NOMO-1 treated with DMSO at 0.1 percent for 48 hours (cell line): ENCODE results near the gene SON.

Experiments
- DNase-seq: peaks from one replicate; lab custom pipeline; 2025; ENCODE audit not compliant: unreplicated experiment; lab: John Stamatoyannopoulos, UW

The SON gene

DNA sequence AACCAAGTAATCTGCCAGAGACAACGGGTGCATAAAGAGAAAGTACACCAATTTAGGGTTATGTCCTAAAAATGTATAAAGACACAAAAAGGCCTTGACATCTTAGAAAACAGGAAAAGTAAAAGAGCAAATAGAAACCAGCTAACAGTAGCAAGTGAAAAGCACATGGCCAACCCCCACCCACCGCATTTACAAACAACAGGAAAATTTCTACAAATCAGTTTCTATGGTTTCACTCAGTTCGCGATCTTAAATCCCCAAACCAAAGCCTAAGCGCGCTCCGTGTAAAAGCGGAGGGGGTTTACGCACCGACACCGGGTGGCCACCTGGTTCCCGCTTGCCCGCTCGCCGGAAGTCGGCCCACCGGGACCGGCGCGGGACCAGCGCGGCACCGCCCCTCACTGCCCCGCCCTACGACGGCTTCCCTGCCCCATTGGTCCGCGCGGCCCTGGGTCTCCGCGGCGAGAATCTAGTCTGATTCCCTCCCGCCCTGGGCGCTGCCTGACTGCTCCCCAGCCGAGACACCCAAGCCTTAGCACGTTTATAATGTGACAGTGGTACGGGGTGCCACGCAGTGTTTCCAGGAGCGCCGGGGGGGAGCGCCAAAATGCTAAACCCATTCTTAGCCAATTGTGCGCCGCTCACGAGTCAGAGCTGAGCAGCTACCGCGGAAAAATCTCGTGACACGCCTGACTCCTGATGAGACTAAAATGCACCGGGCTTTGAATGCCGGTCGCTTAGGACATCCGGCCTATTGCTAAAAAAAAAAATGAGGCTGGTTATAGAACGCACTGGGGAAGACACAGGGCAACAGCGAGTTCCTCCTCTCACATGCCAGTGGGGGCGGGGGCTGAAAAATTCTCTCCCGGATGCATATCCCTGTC is 840 bp upstream of the SON start, which contains the start of gene GART:
Gene GART (minus strand): TSS at position 362 of the 884 bp plus-strand sequence. CDS start 2,802 bp downstream, outside the sequence.
- peak; percentile 74 for DNase-seq

DNA sequence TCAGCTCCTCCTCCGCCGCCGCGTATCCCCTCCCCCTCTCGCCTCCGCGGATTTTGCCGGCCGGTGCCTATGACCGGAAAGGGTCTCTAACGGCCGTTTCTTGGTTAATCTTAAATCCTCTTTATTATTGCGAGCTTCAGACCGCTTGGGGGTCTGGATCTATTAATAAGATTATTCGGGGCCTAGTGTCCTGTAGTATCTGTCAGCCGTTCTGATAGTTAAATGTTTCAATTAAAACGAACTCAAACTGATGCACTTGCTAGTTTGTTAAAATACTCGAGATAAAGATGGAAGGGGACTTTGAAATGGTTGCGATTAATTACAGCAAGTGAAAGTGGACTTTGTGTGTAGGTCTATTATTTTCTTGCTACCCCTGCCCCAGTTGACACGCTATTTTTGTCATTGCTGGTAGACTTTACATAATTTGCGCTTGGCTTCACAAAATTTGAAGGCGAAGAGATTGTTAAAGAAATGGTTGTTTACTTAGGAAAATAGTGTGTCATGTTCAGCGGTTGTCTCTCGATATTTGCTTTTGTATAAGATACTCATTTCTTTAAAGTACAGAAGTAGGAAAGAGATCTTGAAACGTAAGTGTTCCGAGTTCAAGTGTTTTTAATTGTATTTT is 779 bp downstream of the SON start:
- no peak for DNase-seq

DNA sequence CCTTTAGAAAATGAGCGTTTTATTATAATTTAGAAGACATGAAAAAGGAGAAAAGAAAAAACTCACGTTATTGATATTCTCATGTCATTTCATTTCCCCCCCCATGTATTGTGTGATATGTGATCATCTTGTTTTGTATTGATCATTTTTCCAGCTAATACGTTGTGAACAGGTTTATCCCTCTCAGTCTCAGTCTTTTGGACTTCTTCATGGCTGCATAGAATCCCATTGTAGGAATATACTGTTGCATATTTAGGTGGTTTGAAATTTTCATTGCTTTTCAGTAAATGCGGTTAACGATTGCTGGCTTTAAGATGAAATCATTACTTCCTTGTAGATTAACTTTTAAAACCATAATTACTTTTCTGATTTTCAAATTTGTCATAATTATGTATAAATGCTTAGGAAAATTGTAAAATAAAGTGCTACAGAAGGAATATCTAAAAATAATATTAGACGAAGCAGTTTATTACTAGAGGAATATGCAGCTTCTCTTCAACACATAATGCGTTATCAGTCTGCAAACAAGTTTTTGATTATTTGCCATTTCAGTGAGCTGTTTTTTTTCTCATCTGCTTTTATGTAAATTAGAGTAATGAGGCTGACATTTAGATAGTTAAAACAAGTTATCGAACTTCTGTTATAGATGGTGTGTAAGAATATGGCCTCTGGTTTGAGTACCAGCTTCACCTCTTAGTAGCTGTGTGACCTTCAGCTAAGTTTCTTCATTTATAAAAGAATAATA is 1.8 kb downstream of the SON start:
- DNase-seq = no peak

DNA sequence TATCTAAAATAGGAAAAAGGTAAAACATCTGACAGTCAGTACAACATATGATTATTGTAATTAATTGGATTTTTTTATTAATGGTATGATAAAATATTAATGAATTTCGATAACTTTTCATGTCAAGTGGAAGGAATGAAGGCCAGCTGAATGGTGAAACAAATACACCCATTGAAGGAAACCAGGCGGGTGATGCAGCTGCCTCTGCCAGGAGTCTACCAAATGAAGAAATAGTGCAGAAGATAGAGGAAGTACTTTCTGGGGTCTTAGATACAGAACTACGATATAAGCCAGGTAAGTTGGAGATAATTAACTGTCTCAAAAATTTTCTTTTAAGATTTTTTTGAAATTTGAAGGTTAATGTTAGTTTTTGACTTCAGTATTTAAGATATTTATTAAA is 3.2 kb downstream of the SON start:
- peak; percentile 57 for DNase-seq

DNA sequence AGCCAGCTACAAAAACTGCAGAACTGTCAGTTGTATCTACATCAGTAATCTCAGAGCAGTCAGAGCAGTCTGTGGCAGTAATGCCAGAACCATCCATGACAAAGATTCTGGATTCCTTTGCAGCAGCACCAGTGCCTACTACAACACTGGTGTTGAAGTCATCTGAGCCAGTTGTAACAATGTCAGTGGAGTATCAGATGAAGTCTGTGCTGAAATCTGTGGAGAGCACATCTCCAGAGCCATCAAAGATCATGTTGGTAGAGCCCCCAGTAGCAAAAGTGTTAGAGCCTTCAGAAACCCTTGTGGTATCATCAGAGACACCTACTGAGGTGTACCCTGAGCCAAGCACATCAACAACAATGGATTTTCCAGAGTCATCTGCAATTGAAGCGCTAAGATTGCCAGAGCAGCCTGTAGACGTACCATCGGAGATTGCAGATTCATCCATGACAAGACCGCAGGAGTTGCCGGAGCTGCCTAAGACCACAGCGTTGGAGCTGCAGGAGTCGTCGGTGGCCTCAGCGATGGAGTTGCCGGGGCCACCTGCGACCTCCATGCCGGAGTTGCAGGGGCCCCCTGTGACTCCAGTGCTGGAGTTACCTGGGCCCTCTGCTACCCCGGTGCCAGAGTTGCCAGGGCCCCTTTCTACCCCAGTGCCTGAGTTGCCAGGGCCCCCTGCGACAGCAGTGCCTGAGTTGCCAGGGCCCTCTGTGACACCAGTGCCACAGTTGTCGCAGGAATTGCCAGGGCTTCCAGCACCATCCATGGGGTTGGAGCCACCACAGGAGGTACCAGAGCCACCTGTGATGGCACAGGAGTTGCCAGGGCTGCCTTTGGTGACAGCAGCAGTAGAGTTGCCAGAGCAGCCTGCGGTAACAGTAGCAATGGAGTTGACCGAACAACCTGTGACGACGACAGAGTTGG is 7.3 kb downstream of the SON start:
- no peak for DNase-seq

DNA sequence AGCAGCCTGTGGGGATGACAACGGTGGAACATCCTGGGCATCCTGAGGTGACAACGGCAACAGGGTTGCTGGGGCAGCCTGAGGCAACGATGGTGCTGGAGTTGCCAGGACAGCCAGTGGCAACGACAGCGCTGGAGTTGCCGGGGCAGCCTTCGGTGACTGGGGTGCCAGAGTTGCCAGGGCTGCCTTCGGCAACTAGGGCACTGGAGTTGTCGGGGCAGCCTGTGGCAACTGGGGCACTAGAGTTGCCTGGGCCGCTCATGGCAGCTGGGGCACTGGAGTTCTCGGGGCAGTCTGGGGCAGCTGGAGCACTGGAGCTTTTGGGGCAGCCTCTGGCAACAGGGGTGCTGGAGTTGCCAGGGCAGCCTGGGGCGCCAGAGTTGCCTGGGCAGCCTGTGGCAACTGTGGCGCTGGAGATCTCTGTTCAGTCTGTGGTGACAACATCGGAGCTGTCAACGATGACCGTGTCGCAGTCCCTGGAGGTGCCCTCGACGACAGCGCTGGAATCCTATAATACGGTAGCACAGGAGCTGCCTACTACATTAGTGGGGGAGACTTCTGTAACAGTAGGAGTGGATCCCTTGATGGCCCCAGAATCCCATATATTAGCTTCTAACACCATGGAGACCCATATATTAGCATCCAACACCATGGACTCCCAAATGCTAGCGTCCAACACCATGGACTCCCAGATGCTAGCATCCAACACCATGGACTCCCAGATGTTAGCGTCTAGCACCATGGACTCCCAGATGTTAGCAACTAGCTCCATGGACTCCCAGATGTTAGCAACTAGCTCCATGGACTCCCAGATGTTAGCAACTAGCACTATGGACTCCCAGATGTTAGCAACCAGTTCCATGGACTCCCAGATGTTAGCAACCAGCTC is 8.2 kb downstream of the SON start:
- no peak for DNase-seq

DNA sequence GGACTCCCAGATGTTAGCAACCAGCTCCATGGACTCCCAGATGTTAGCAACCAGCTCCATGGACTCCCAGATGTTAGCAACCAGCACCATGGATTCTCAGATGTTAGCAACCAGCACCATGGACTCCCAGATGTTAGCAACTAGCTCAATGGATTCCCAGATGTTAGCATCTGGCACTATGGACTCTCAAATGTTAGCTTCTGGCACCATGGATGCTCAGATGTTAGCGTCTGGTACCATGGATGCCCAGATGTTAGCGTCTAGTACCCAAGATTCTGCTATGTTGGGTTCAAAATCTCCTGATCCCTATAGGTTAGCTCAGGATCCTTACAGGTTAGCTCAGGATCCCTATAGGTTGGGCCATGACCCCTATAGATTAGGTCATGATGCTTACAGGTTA is 8.8 kb downstream of the SON start:
- DNase-seq = no peak

DNA sequence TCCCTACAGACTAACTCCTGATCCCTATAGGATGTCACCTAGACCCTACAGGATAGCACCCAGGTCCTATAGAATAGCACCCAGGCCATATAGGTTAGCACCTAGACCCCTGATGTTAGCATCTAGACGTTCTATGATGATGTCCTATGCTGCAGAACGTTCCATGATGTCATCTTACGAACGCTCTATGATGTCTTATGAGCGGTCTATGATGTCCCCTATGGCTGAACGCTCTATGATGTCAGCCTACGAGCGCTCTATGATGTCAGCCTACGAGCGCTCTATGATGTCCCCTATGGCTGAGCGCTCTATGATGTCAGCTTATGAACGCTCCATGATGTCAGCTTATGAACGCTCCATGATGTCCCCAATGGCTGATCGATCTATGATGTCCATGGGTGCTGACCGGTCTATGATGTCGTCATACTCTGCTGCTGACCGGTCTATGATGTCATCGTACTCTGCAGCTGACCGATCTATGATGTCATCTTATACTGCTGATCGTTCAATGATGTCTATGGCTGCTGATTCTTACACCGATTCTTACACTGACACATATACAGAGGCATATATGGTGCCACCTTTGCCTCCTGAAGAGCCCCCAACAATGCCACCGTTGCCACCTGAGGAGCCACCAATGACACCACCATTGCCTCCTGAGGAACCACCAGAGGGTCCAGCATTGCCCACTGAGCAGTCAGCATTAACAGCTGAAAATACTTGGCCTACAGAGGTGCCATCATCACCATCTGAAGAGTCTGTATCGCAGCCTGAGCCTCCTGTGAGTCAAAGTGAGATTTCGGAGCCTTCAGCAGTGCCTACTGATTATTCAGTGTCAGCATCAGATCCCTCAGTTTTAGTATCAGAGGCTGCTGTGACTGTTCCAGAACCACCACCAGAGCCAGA is 9.5 kb downstream of the SON start:
- DNase-seq = no peak

DNA sequence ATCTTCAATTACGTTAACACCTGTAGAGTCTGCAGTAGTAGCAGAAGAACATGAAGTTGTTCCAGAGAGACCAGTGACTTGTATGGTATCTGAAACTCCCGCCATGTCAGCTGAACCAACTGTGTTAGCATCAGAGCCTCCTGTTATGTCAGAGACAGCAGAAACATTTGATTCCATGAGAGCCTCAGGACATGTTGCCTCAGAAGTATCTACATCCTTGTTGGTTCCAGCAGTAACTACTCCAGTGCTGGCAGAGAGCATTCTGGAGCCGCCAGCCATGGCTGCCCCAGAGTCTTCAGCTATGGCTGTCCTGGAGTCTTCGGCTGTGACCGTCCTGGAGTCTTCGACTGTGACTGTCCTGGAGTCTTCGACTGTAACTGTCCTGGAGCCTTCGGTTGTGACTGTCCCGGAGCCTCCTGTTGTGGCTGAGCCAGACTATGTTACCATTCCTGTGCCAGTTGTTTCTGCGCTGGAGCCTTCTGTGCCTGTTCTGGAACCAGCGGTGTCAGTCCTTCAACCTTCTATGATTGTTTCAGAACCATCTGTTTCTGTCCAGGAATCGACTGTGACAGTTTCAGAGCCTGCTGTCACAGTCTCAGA is 10.3 kb downstream of the SON start:
- no peak for DNase-seq

DNA sequence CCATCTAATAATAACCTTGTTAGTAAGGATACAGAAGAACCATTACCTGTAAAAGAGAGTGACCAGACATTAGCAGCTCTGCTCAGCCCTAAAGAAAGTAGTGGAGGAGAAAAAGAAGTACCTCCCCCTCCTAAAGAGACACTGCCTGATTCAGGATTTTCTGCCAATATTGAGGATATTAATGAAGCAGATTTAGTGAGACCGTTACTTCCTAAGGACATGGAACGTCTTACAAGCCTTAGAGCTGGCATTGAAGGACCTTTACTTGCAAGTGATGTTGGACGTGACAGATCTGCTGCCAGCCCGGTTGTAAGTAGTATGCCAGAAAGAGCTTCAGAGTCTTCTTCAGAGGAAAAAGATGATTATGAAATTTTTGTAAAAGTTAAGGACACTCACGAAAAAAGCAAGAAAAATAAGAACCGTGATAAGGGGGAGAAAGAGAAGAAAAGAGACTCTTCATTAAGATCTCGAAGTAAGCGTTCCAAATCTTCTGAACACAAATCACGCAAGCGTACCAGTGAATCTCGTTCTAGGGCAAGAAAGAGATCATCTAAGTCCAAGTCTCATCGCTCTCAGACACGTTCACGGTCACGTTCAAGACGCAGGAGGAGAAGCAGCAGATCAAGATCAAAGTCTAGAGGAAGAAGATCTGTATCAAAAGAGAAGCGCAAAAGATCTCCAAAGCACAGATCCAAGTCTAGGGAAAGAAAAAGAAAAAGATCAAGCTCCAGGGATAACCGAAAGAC is 11.6 kb downstream of the SON start:
- DNase-seq = no peak

DNA sequence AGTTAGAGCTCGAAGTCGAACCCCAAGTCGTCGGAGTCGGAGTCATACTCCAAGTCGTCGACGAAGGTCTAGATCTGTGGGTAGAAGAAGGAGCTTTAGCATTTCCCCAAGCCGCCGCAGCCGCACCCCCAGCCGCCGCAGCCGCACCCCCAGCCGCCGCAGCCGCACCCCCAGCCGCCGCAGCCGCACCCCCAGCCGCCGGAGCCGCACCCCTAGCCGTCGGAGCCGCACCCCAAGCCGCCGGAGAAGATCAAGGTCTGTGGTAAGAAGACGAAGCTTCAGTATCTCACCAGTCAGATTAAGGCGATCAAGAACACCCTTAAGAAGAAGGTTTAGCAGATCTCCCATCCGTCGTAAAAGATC is 12.1 kb downstream of the SON start:
- DNase-seq = no peak

DNA sequence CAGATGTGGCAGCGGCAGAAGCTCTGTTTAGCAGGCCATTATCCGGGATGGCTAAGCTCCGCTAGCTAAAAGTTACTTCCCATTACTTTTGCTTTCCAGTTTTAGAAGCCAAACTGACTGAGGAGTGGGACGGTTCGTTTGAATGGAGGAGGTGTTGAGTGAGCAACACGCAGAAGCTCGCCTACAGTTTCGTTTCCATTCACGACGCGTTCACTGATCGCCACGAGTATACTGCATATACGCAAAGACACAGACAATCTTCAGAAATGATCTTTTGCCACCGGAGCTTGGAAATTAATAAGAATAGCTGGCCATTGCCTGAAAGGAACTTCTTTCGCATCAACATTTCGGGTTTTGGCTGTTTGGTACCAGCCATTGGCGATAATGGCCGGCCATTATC is 14.6 kb downstream of the SON start:
- no peak for DNase-seq

DNA sequence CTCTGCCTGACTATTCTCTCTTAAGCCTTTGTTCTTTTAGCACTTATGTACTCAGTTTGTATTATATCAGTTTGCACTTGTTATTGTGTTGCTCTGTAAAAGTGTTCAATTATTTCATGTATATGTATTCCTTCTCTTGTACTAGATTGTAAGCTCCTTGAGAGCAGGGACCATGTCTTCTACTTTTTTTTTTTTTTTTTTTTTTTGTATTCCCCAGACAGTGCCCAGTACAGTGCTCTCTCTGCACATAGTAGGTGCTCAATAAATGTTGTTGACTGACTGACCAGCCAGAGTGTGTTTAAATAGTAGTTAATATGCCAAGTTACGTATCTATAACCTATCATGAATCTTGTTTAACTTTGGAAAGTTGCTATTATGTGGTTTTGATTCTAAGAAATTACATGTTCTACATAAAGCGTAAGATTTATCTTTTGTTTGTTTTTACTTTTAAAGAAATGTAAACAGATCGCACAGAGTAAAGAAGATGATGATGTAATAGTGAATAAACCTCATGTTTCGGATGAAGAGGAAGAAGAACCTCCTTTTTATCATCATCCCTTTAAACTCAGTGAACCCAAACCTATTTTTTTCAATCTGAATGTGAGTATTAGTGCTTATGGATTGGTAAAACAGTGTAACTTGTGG is 16.1 kb downstream of the SON start:
- DNase-seq = no peak

DNA sequence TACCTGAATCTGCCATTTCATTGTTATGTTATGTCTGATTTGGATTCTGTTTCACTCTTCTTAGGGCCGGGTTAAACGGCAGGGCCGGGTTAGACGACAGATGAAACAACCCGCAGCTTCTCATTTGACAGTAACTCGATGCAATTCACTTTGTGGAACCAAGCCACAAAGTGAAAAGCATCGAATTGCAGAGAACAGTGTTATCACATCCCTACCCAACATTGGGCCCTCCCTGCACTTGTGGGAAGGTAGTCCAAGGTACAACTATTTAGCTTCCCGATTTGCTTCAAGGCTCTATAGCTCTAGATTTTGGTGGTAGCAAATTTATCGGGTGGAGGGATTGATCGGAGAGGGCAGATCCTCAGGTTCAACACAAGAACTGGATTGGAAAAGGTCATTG is 17.0 kb downstream of the SON start:
- DNase-seq = no peak

DNA sequence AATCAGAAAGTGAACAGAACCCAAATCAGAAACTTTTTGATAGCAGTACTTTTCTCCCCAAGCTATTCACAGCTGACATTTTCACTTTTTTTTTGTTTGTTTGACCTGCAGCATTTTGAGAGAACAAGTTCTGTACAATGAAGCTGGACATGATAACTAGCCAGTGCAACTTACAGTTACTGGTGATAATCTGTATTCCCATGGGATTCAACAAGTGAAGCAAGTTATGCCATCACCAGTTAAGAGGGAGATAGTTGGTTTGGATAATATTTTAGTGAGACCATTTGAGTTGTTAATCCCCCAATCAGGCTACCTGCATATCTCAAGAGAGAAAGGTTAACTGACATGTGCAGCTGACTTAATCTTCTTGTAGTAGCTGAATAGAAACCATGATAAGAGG is 18.1 kb downstream of the SON start:
- no peak for DNase-seq

DNA sequence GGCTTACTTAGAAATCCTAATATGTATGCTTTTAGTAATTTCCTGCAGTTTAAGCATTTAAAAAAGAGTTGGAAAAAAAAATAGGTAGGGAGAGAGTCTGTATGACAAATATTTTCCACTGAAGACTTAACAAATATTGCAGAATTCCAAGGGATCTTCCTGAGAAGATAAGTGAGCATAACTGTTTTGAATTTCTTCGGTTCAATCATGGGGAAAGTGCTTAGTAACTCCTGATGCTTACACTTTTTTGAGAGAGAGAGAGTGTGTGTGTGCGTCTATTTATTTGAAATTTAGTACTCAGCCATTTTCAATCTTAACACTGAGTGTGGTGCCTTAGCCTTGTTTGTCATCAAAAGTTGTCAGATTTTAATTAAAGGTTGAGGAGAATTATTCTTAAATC is 18.5 kb downstream of the SON start:
- DNase-seq = no peak

DNA sequence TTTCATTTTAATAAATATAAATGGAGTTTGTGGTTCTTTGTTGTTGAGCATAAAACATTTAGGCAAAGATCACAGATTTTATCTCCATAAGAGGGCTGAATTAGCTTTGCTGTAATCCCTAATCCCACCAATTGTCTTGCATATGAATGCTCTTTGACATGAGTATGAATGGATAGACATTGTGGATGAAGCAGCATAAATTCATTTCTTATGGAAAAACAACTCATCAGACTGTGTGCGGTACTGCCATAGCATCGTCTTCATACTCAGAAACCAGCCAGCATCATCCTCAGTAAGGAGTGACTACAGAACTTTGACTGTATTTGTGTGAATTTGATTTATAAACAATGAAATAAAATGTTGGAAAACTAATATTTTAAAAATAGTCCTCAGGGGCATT is 19.6 kb downstream of the SON start:
- no peak for DNase-seq
